BE2C (cell line): ENCODE data around the gene KLF5.
"Not testable (repeated sequence)": the region's sequence is repeated elsewhere in the genome, so short reads cannot be mapped to it uniquely, and the experiment has no call there.

Experiments
- DNase-seq: peaks from one replicate; pipeline ENCODE4 v3.0.0-alpha.2; 2020
- H3K27me3 ChIP-seq: fragments of 250-450 bp; sonication (Bioruptor Pico); 2 replicates; pipeline ENCODE4 v1.5.1; 2020; ENCODE audit warnings: mild to moderate bottlenecking
- H3K36me3 ChIP-seq: fragments of 250-450 bp; sonication (Bioruptor Pico); 2 replicates; pipeline ENCODE4 v1.5.1; 2020; ENCODE audit warnings: mild to moderate bottlenecking
- H3K4me1 ChIP-seq: fragments of 250-450 bp; sonication (Bioruptor Pico); 2 replicates; pipeline ENCODE4 v1.5.1; 2020
- H3K4me3 ChIP-seq: 2 replicates; pipeline ENCODE4 v1.5.1; 2011; ENCODE audit warnings: low read depth, low read length
- H3K9me3 ChIP-seq: fragments of 250-450 bp; sonication (Bioruptor Pico); 2 replicates; pipeline ENCODE4 v1.5.1; 2020
- CTCF ChIP-seq: IDR thresholded peaks from 2 replicates; pipeline ENCODE4 v1.5.1; 2012; ENCODE audit warnings: mild to moderate bottlenecking, low read depth, low read length

Gene KLF5

DNA sequence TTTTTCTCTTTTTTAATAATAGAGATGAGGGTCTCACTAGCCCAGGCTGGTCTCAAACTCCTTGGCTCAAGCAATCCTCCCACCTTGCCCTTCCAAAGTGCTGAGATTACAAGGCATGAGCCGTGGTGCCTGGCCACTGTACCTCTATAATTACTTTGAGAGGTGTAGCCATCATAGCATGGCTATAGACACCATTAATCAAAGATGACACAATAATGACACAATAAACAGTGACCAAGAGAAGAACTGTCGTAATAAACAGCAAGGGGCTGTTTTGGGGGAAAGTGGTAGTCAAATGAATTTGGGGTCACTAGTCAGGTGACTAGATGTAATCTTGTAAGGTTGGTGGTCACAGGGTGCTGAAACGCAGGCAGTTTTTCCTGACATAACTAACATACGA, 30.4 kb downstream of the KLF5 start:
- no peaks in the 10 kb centered on the region for H3K36me3 ChIP-seq
- no peak for DNase-seq
- no peak for TF ChIP-seq CTCF
- H3K27me3 ChIP-seq = no peaks in the 10 kb centered on the region
- peaks cover 6% of the 10 kb centered on the region; the same call in 1 of the 2 replicates for H3K4me1 ChIP-seq
- H3K4me3 ChIP-seq = no peak overlapping the region
- no peaks in the 10 kb centered on the region for H3K9me3 ChIP-seq

DNA sequence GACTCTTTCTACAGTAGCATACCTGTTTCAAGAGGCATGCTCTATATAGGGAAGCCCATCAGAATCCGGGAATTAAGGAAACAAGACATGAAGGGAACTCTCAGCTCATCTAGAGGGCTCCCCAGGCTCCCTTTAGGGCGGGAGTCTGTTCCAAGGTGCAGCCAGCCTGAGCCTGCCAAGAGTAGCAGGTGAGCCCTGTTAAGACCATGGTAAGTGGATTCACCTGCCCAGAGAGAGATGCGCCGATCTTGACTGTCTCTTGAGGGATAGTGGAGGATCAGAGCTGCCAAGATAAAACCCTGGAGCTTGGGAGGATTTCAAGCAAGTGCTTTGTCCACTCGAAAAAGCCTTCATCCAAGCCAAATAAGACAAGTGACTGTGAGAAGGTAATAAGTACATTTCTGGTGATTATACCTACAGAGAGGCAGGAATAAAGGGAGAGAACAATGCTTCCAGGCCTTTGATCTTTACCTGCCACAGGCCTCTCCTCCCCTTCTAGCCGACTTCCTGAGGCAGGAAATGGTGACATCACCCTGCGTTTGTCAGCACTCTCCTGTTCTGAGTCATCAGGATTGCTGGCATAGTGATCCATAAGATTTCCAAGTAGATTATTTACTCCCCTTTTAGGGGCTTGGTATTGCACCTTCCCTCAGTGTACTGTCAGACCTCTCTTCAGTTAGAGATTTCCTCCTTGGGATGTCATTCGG, 31.5 kb downstream of the KLF5 start:
- Histone ChIP-seq H3K36me3 (no peaks in the 10 kb centered on the region), H3K9me3 (no peaks in the 10 kb centered on the region), H3K27me3 (no peaks in the 10 kb centered on the region), H3K4me1 (peaks cover 6% of the 10 kb centered on the region; the same call in 1 of the 2 replicates), H3K4me3 (no peak overlapping the region)
- DNase-seq = peak; percentile 43
- no peak for TF ChIP-seq CTCF

DNA sequence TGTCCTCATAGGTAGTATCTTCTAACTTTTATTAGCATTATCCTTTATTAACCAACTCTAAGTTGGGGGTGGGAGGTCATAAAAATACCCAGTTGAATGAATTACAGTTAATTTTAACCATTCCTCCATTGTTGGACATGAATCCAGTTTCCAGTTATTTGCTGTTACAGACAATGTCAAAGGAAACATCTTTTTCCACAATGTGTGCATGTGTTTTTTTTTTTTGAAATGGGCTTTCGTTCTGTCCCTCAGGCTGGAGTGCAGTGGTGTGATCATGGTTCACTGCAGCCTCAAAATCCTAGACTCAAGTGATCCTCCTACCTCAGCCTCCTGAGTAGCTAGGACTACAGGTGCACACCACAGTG, 32.0 kb downstream of the KLF5 start:
- peaks cover 6% of the 10 kb centered on the region; the same call in 1 of the 2 replicates for H3K4me1 ChIP-seq
- DNase-seq = no peak
- no peak for TF ChIP-seq CTCF
- no peaks in the 10 kb centered on the region for H3K27me3 ChIP-seq
- H3K9me3 ChIP-seq = no peaks in the 10 kb centered on the region
- no peak overlapping the region for H3K4me3 ChIP-seq
- H3K36me3 ChIP-seq = no peaks in the 10 kb centered on the region

GRCh38 chr13:73092829-73093228, 34.0 kb downstream of the KLF5 start:
- H3K4me3 ChIP-seq = no peak overlapping the region
- DNase-seq = no peak
- no peak for TF ChIP-seq CTCF
- peaks cover 6% of the 10 kb centered on the region; the same call in 1 of the 2 replicates for H3K4me1 ChIP-seq
- no peaks in the 10 kb centered on the region for H3K36me3 ChIP-seq
- no peaks in the 10 kb centered on the region for H3K27me3 ChIP-seq
- no peaks in the 10 kb centered on the region for H3K9me3 ChIP-seq

DNA sequence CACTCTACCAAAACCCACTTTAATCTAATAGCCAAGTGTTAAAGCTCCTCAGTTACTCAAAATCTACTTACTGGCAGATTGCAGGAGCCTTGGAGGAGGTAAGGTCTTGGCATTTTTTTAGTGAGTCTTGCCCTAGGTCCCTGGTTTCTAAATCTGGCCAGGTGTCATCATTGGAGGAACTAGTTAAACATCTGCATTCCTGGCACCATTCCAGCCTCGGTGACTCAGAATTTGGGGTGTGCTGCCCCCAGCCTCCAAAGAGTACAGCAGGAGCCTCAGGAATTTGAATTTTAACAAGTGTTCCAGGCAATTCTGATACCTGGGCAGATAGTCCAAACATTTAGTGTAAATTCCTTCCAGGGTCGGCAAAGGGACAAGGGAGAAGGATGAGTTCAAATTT, 37.4 kb downstream of the KLF5 start:
- Histone ChIP-seq H3K36me3 (no peaks in the 10 kb centered on the region), H3K27me3 (no peaks in the 10 kb centered on the region), H3K9me3 (no peaks in the 10 kb centered on the region), H3K4me1 (no peaks in the 10 kb centered on the region), H3K4me3 (no peak overlapping the region)
- no peak for DNase-seq
- no peak for TF ChIP-seq CTCF

- Histone ChIP-seq H3K27me3 (no peaks in the 10 kb centered on the region), H3K4me1 (no peaks in the 10 kb centered on the region), H3K36me3 (no peaks in the 10 kb centered on the region), H3K9me3 (no peaks in the 10 kb centered on the region), H3K4me3 (no peak overlapping the region)
- DNase-seq = no peak
- no peak for TF ChIP-seq CTCF
Observed at GRCh38 chr13:73096638-73097037, 37.8 kb downstream of the KLF5 start.

GRCh38 chr13:73100781-73101180, 42.0 kb downstream of the KLF5 start:
- not testable (repeated sequence) for H3K4me1 ChIP-seq, H3K36me3 ChIP-seq, H3K4me3 ChIP-seq, H3K9me3 ChIP-seq, DNase-seq, H3K27me3 ChIP-seq
